GM18526 (cell line): ENCODE results near the gene VCP.

Source experiments
- POLR2A ChIP-seq: IDR thresholded peaks from 3 replicates; pipeline ENCODE4 v1.6.1; 2011; ENCODE audit not compliant: insufficient read length; ENCODE audit errors: extremely low read depth

VCP gene

DNA sequence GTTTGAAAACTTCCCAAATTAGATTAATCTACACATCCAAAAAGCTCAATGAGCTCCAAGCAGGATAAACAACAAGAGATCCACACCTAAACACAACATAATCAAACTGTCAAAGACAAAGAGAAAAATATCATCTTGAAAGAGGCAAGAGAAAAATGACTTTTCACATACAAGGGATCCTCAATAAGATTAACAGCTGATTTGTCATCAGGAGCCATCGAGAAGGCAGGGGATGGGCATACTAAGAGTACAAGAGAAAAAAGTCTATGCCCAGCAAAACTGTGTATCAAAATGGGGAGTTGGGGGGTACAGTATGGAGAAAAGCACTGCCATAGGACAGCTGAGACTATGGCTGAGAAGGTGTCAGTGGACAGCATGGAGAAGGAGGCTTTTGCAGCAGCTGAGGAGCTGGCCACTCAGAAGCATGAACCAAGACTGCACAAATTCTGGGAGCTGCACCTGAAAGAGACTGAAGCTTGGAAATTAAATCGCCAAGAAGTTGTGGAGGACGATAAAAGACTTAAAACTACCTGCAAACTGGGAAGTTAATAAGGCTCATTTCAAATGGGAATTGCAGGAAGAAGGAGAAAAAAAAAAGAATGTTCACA is 62.0 kb downstream of the VCP start:
- TF ChIP-seq POLR2A = no peak
